Brain microvascular endothelial cell (primary cell): ENCODE data around the gene CDH23.

Source experiments
- DNase-seq: peaks from one replicate; pipeline ENCODE4 v3.0.0-alpha.2; 2020
- H3K27ac ChIP-seq: fragments of 250-450 bp; sonication (Bioruptor Pico); 2 replicates; pipeline ENCODE4 v1.5.1; 2020; ENCODE audit warnings: mild to moderate bottlenecking, moderate library complexity
- H3K27me3 ChIP-seq: fragments of 250-450 bp; sonication (Bioruptor Pico); replicated peaks from 2 replicates; pipeline ENCODE4 v1.5.1; 2020; ENCODE audit warnings: mild to moderate bottlenecking
- H3K36me3 ChIP-seq: fragments of 250-450 bp; sonication (Bioruptor Pico); replicated peaks from 2 replicates; pipeline ENCODE4 v1.5.1; 2020; ENCODE audit warnings: mild to moderate bottlenecking
- H3K4me3 ChIP-seq: 2 replicates; pipeline ENCODE4 v1.5.1; 2011; ENCODE audit warnings: low read depth, mild to moderate bottlenecking, control low read depth, low read length, moderate library complexity
- in situ Hi-C: cut with HindIII; loops from 2 replicates; pipeline ENCODE4 v1.10.0; 2017; ENCODE audit warnings: low sequenced_read_pairs, low pct_ligation_motif_present
- TF ChIP-seq, protein P1 (sequence below): IDR thresholded peaks from 2 replicates; pipeline ENCODE4 v1.5.1; 2011; ENCODE audit warnings: low read depth, mild to moderate bottlenecking, moderate library complexity, low read length, control low read depth, inconsistent platforms; ENCODE audit errors: missing control alignments

CDH23 gene

DNA sequence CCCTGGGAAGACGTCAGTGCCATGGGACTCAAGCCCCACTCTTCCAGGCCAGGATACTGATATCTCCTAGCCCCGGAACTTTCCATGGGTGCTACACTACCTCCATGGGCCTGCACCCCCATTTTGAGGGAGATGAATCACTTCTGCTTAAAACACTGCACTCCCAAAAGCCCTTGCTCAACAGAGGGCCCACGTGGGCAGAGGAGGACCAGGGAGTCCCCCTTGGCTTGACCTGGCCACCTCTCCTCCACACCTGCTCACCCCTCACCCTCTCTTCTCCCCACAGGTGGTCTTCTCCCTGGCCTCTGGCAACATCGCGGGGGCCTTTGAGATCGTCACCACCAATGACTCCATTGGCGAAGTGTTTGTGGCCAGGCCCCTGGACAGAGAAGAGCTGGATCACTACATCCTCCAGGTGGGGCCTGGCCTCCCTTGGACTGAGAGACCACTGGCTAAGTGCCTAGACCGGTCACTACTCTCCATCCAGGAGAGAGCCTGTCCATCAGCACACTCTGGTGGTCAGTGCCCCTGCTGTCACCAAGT is 342.7 kb downstream of the CDH23 start:
- Histone ChIP-seq H3K27me3 (no peaks in the 10 kb centered on the region), H3K4me3 (no peak overlapping the region), H3K36me3 (no peaks in the 10 kb centered on the region), H3K27ac (no peak overlapping the region)
- TF ChIP-seq, protein P1, sequence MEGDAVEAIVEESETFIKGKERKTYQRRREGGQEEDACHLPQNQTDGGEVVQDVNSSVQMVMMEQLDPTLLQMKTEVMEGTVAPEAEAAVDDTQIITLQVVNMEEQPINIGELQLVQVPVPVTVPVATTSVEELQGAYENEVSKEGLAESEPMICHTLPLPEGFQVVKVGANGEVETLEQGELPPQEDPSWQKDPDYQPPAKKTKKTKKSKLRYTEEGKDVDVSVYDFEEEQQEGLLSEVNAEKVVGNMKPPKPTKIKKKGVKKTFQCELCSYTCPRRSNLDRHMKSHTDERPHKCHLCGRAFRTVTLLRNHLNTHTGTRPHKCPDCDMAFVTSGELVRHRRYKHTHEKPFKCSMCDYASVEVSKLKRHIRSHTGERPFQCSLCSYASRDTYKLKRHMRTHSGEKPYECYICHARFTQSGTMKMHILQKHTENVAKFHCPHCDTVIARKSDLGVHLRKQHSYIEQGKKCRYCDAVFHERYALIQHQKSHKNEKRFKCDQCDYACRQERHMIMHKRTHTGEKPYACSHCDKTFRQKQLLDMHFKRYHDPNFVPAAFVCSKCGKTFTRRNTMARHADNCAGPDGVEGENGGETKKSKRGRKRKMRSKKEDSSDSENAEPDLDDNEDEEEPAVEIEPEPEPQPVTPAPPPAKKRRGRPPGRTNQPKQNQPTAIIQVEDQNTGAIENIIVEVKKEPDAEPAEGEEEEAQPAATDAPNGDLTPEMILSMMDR = no peak
- no peak for DNase-seq
- in situ Hi-C loops = no loop called here

DNA sequence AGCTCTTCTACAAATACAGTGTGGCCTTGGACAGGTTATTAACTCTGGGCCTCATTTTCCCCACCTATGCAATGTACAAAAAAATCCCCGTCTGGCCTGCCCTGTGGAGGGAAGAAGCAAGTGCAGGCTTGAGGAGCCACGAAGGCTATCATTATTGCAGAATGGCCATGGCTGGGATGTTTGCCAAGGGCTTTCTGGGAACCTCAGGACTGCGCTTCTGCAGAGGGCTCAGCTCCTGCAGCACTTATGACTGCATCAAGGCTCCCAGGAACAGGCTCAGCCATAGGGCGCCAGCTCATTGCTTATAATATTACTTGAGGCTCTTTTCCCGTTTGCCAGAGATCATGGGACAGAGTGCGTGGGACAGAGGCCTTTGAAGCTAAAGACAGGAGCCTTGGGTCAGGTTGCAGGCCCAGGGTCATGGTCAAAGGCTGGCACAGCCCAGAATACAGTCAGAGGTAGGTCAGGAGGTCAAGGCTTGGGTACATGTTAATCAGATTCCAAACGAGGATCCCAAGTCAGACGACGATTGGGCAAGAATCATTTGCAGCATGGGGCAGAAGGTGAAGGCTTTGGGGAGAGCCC is 343.4 kb downstream of the CDH23 start:
- H3K27me3 ChIP-seq = no peaks in the 10 kb centered on the region
- in situ Hi-C loops = no loop called here
- H3K27ac ChIP-seq = no peak overlapping the region
- TF ChIP-seq, protein P1 = no peak
- H3K36me3 ChIP-seq = no peaks in the 10 kb centered on the region
- H3K4me3 ChIP-seq = no peak overlapping the region
- no peak for DNase-seq

DNA sequence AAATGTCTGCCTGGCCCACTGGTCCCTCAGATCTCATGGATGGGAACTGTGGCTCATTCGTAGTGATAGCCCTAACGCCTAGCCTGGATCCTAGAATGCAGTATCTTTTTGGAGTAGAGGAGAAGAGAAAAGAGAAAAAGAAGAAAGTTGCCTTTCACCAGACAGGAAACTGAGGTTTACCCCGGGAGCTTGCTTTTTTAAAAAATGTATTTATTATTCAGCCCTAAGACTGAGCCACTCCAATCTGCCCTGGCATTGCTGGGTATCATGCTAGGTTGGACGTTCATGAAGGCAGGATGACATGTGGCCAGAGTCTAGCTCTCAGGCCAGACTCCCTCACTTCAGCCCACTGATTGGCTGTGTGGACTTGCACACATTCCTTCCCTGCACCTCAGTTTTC is 344.3 kb downstream of the CDH23 start:
- TF ChIP-seq, protein P1 = no peak
- no peak for DNase-seq
- H3K27ac ChIP-seq = no peak overlapping the region
- no peaks in the 10 kb centered on the region for H3K36me3 ChIP-seq
- in situ Hi-C loops = no loop called here
- no peak overlapping the region for H3K4me3 ChIP-seq
- no peaks in the 10 kb centered on the region for H3K27me3 ChIP-seq

DNA sequence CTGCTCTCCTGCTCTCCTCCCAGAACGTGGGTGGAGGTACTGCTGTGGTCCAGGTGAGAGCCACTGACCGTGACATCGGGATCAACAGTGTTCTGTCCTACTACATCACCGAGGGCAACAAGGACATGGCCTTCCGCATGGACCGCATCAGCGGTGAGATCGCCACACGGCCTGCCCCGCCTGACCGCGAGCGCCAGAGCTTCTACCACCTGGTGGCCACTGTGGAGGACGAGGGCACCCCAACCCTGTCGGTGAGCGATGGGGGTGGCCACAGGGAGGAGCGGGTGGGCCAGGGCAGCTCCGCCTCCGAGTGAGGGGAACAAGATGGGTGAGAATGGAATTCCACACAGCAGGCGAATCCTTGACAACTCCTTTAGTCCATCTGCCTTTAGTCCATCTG is 345.0 kb downstream of the CDH23 start:
- DNase-seq = no peak
- in situ Hi-C loops = no loop called here

DNA sequence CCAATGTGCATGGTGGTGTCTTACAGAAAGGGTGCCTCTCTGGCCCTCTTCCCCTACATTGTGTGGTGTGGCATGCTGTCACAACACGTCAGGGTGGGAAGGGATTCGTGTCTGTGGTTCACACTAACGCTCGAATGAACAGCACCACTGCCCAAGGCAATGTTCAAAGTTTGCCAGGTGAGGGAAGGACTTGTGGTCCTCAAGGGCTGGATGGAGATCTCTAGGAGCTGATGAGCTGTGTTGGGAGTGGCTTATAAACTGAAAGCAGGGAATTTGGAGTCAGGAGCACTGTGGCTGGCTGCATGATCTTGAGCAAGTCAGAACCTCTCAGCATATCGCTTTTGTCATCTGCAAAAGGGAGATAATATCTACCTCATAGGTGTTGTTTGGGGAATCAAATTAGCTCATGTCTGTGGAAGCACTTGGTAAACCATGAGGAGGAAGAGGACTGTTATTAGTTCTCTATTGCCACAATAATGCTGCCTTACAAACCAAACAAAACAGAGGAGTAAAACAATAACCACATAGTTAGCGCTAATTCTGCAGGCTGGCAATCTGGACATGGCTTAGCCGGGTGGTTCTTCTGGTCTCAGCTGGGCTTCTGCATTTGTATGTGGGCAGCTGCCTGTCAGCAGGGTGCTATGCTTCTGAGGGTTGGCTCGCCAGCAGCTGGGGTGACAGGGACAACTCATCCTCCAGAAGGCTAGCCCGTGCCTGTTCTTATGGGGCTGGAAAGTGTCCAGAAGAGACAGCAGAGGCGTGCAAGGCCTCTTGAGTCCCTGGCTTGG is 345.8 kb downstream of the CDH23 start:
- Histone ChIP-seq H3K27me3 (no peaks in the 10 kb centered on the region), H3K27ac (no peak overlapping the region)
- TF ChIP-seq, protein P1 = no peak

More for the DNA sequence above, 345.0 kb downstream of the CDH23 start:
- Histone ChIP-seq H3K36me3 (no peaks in the 10 kb centered on the region), H3K27ac (no peak overlapping the region), H3K27me3 (no peaks in the 10 kb centered on the region), H3K4me3 (no peak overlapping the region)
- TF ChIP-seq, protein P1 = no peak

More for the DNA sequence above, 345.8 kb downstream of the CDH23 start:
- DNase-seq = no peak
- Histone ChIP-seq H3K4me3 (no peak overlapping the region), H3K36me3 (no peaks in the 10 kb centered on the region)
- in situ Hi-C loops = no loop called here
